Left lobe of liver (tissue), 2 donors: ENCODE data around the gene C7orf57. TPM values are rescaled to one million over a fixed set of nuclear protein-coding genes. Genes with fewer than 3 reads are reported as not detected.

Experiments
- ATAC-seq: fragments of 200-7000 bp; cut with Tn5 transposase; one replicate; pipeline ENCODE4 v1.9.1; 2020; ENCODE audit warnings: mild to moderate bottlenecking, moderate library complexity
- DNase-seq: peaks from one replicate; pipeline ENCODE4 v3.0.0-alpha.2; 2020; ENCODE audit warnings: low spot score
- total RNA-seq: library from RNA; stranded (reverse); gene quantifications from one replicate; pipeline ENCODE4 v1.2.1, GENCODE V29; 2021
- donor health status: DM: no; HTN: no; CAD: no; lungs with moderate emphysema.
- donor health status: DM: no; HTN: yes; CAD: no.

Gene C7orf57
- total RNA-seq, 1 donor from 2014 or later: not detected

- ATAC-seq (peak; percentile 46), DNase-seq (no peak)
Measured at GRCh38 chr7:48083114-48083830, 47.9 kb downstream of the C7orf57 start.

GRCh38 chr7:48084727-48085432, 49.5 kb downstream of the C7orf57 start:
- no peak for DNase-seq
- ATAC-seq: no peak

GRCh38 chr7:48085433-48085791, 50.1 kb downstream of the C7orf57 start:
- DNase-seq (no peak), ATAC-seq (no peak)

GRCh38 chr7:48085942-48086341, 50.6 kb downstream of the C7orf57 start:
- ATAC-seq: no peak
- no peak for DNase-seq

- DNase-seq (no peak), ATAC-seq (no peak)
Measured at GRCh38 chr7:48087349-48087748, 52.0 kb downstream of the C7orf57 start.

GRCh38 chr7:48088559-48089045, 53.3 kb downstream of the C7orf57 start:
- ATAC-seq (peak; percentile 61), DNase-seq (peak; percentile 96)

- DNase-seq: no peak
Measured at GRCh38 chr7:48089046-48090003, 54.0 kb downstream of the C7orf57 start, which contains the start of gene UPP1. Gene UPP1, plus strand, starts transcription at chr7:48089265. Its CDS starts 5,519 bp downstream, at chr7:48094784.

GRCh38 chr7:48090095-48090805, 54.9 kb downstream of the C7orf57 start:
- ATAC-seq: peak; percentile 1
- no peak for DNase-seq

More at GRCh38 chr7:48089046-48090003, 54.0 kb downstream of the C7orf57 start, which contains the start of gene UPP1:
- ATAC-seq: peak; percentile 90

- DNase-seq (no peak), ATAC-seq (no peak)
Measured at GRCh38 chr7:48091506-48092433, 56.4 kb downstream of the C7orf57 start.

- no peak for ATAC-seq
- DNase-seq: no peak
Measured at GRCh38 chr7:48094861-48095293, 59.5 kb downstream of the C7orf57 start.

GRCh38 chr7:48096273-48096672, 60.9 kb downstream of the C7orf57 start:
- no peak for DNase-seq

GRCh38 chr7:48097521-48098231, 62.3 kb downstream of the C7orf57 start:
- ATAC-seq (no peak), DNase-seq (no peak)

More at GRCh38 chr7:48096273-48096672, 60.9 kb downstream of the C7orf57 start:
- ATAC-seq: peak; percentile 23

- no peak for ATAC-seq
- no peak for DNase-seq
Measured at GRCh38 chr7:48098846-48099245, 63.5 kb downstream of the C7orf57 start.

- ATAC-seq: no peak
- no peak for DNase-seq
Measured at GRCh38 chr7:48099781-48100180, 64.4 kb downstream of the C7orf57 start.

GRCh38 chr7:48101352-48101751, 66.0 kb downstream of the C7orf57 start:
- no peak for ATAC-seq
- no peak for DNase-seq

- ATAC-seq (no peak), DNase-seq (no peak)
Measured at GRCh38 chr7:48101968-48102367, 66.6 kb downstream of the C7orf57 start.

GRCh38 chr7:48102530-48102929, 67.2 kb downstream of the C7orf57 start:
- ATAC-seq: no peak
- DNase-seq: no peak

GRCh38 chr7:48105045-48105444, 69.7 kb downstream of the C7orf57 start:
- ATAC-seq (no peak), DNase-seq (no peak)
